Activated CD4-positive, alpha-beta T cell treated with anti-CD3 and anti-CD28 coated beads for 4 hours (primary cell): ENCODE results near the gene SYF2.
A peak's percentile ranks its signal among the peaks of the same experiment; 100 is the strongest.
"Not testable (repeated sequence)": the region's sequence is repeated elsewhere in the genome, so short reads cannot be mapped to it uniquely, and the experiment has no call there.

Experiments used
- DNase-seq, 2 donors: peaks; one replicate each; pipeline ENCODE4 v3.0.0-alpha.2; 2020

SYF2 gene

DNA sequence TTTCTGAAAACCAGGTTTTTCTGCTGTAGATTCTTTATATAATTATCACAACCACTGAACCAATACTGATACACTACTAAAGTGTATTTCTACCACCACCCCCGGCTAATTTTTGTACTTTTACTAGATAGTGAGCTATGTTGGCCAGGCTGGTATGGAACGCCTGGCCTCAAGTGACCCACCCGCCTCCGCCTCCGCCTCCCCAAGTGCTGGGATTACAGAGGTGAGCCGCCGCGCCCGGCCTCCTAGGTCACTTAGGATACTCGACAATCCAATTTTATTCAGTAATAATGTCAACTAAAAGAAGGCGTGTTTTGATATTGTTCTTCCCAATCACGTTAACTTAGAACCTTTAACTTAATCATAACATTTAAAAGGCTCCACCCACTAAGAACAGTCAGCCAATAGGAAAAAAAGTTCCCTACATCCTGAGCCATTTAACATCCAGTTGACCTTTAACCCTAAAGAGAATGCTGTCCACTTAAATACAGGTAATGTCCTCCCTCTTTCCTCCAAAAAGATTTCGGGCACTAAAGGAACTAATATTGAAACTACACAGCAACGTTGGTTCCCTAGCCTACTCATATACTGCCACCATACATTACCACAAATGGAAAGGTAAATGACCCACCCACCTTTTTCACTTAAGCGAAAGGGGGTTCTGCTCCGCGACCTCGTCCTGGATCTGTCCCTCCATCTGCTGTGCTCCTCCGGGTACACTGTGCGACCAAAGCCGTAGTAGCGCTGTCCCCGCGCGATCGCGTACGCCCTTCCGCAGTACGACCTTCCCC, 13.7 kb upstream of the SYF2 start:
- no peak for DNase-seq

GRCh38 chr1:25245393-25245792, 13.1 kb upstream of the SYF2 start:
- no peak for DNase-seq

- DNase-seq: no peak
Measured at GRCh38 chr1:25243907-25244306, 11.6 kb upstream of the SYF2 start.

DNA sequence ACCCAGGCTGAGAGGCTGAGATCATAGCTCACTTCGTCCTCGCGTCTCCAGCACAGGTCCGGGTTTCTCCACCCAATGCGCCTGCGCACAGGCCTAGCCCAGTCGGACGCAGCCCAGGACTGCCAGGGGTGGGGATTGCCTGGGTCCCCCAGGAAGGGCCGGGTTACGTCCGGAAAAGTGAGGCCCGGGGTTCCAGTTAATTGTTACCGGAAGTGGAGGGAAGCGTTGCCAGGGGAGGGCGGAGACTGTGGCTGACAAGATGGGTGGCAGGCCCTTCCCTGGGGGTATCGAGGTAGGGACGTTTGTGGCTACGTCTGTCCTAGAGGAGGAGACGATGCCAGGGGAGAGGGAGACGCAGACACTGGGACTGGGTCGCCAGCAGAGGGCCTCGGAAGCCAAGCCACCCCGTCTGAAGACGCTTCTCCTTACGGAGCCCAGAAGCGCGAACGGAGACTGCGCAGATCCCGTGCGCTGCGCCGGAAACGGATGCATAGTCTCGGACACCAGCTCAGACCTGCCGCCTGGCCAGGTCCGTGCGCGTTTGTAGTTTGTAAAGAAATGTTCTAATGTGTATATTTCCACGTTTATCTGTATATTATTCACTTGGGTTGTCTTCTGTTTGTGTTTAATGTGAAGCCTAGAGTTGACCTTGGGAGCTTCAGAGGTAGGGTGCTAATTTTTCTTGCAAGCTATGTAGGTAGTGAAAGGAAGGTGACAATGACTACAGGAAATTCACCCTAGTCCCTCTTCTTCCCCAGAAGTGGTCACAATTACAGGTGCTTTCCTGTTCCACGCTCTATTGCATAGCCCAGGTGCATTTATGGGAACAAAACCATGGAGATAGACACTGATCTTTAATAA, 7.6 kb upstream of the SYF2 start:
- DNase-seq: peak; percentile 75 to 81

DNA sequence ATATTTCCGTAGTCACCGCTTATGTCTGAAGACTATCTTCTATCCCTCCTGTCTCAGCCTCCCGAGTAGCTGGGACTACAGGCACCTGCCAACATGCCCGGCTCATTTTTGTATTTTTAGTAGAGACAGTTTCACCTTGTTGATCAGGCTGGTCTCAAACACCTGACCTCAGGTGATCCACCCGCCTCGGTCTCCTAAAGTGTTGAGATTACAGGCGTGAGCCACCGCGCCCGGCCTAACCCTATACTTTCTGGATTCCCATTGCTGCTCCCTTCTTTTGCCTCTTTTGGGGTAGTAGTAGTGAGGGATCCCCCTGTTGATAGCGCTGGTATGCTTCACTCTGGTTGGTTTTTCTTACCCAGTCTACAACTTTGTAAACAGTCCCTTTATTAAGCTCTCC, 5.7 kb upstream of the SYF2 start:
- no peak for DNase-seq

GRCh38 chr1:25236261-25236660, 4.0 kb upstream of the SYF2 start:
- DNase-seq: not testable (repeated sequence)

- DNase-seq: not testable (repeated sequence)
Measured at GRCh38 chr1:25235411-25235810, 3.1 kb upstream of the SYF2 start.

GRCh38 chr1:25232866-25233784, 823 bp upstream of the SYF2 start:
- peak; percentile 29 to 38 for DNase-seq

DNA sequence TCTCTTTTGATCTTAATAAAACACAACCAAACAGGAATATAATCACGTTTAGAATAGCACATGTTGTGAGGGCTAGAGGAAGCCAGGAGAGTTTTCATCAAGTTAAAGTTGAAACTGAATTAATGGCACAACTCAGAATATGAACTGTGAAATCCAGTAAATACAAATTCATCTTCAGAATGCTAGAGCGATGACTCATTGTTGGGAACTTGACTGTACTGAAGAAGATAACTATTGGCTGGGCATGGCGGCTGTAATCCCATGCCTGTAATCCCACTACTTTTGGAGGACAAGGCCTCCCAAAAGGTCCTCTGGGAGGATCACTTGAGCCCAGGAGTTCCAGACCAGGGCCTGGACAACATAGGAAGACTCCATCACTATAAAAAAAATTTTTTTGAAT, 8.8 kb downstream of the SYF2 start:
- no peak for DNase-seq

DNA sequence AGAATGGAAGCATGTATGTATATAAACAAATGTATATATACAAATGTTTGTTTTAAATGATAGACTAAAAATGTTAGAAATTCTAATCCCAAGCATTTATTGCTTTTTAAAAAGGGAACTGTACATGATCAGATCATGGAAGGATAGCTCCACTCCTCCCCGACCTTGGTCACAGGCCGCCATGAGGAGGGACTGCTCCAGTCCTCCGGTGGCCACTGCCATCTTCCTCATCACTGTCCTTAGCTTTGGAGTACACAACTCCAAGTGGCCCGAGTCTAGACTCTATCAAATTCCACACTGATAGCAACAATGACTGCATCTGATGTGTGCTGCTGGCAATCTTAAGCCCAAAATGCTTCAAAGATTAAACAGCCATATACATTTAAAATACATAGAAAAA, 9.7 kb downstream of the SYF2 start:
- no peak for DNase-seq

GRCh38 chr1:25220666-25221065, 11.6 kb downstream of the SYF2 start:
- no peak for DNase-seq

GRCh38 chr1:25219661-25220251, 12.5 kb downstream of the SYF2 start:
- DNase-seq: no peak

DNA sequence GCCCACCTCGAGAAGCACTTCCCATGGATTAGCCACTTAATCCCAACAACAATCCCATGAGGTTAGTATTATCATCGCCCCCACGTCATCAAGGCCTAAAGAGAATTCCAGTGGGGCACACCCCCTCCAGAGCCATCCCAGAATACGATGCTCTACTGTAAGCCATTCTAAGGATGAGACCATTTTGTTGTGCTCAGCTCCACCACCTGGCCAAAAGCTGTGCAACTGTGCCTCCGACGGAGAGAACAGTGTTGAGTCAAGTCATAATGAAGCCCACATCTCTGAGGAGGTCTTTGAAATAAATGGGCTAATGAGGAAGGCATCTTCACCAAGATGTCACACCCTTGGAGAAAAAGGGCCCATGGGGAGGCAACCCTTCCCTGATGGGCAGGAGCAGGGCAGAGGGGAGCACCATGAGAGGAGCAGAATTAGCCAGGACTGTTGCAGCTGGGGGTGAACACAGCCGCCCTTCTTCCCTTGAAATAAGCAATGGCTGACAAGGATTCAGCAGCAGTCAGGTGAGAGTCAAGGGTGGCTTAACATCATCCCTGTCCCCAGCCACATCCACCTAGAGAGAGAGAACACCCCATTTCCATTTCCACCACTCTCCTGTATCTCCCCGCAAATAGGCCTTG, 14.6 kb downstream of the SYF2 start:
- DNase-seq: no peak

GRCh38 chr1:25217015-25217414, 15.3 kb downstream of the SYF2 start:
- no peak for DNase-seq

- no peak for DNase-seq
Measured at GRCh38 chr1:25216123-25216522, 16.2 kb downstream of the SYF2 start.

GRCh38 chr1:25212725-25213124, 19.6 kb downstream of the SYF2 start:
- no peak for DNase-seq

GRCh38 chr1:25210728-25211127, 21.6 kb downstream of the SYF2 start:
- DNase-seq: no peak

DNA sequence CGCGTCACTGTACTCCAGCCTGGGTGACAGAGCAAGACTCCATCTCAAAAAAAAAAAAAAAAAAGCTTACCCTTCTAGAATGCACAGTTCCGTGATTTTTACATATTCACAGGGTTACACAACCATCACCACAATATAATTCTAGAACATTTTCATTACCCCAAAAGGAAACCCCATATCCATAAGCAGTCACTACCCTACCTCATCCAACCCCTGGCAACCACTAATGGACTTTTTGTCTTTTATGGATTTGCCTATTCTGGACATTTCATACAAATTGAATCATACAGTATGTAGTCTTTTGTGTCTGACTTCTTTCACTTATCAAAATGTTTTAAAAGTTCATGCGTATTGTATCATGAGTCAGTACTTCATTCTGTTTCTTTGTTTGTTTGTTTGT, 22.8 kb downstream of the SYF2 start:
- no peak for DNase-seq

DNA sequence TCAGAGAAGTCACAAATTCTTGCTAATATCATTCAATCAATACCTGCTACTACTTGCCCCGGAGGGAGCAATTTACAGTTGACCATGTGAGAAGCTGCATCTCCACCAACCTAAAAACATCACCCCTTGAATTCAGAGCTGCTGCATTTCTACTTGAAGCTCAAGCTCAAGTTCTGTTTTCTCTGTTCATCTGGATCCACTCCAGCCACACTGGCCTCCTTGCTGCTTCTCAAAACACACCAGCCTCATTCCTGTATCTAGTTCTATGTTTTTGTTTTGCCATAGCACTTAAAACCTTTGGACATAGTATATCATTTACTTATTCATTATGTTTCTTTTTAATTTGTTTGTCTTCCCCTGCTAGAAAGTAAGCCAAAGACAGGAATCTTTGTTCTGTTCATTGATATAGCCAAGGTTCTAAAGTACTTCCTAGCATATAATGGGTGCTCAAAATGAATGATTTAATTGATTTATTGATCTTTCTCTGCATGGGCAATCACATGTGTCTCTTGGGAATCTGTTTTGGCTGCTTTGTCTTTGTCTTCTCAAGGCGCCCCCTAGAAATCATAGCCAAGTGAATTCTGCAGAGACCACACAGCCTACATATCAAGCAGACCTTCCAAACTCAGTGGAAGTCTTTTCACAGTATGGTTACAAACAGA, 23.6 kb downstream of the SYF2 start:
- DNase-seq: no peak

GRCh38 chr1:25208092-25208491, 24.2 kb downstream of the SYF2 start:
- DNase-seq: no peak

DNA sequence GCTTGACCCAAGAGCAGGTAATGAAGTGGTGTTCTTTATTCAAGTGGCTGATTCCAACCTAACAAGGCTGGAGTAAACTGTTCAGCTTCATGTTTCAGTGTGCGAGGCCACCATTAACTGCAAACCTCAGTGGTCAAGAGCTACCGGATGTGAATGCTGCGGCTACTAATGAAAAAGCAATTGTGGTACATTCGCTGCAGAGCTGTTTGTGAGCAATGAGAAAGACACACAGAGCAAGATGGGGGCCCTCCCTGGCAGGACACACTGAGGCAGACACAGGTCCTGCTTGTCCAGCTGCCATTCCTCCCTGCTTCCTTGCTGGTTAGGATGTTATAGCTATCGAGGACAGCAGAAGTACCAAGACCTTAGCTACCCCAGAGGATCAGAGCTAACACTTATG, 26.1 kb downstream of the SYF2 start:
- DNase-seq: no peak

- no peak for DNase-seq
Measured at GRCh38 chr1:25205786-25206185, 26.5 kb downstream of the SYF2 start.
